Measurements from ENCODE around the gene IER2.
"Not testable (repeated sequence)": the region's sequence is repeated elsewhere in the genome, so short reads cannot be mapped to it uniquely, and the experiment has no call there.

Gene IER2

DNA sequence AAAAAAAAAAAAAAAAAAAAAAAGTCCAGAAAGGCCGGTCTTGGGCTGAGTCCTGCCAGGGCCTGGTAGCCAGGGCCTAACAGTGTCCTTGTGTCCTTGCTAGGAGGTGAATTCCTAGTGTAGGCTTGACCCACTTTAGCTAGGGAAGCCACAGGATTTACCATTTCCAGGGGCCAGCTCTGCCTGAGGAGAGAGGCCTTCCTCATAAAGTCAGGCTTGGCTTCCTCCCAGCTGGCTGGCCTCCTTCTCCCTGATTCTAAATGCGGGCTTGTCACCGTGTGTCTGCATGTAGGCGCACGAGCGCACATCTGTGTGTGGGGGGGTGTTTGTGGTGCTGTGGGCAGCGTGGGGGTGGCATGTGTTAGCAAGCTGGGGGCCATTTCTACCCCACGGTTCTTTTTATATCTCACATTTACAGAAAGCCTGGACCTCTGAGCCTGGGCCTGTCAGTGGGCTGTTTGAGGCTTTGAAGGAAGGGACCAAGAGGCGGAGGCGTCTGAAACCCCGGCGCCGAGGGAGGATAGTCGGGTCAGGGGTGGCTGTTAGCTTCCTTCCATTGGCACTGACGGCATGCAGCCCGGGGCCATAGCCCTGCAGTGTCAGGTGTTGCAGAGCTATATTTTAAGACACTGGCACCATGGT, 31.7 kb downstream of the IER2 start:
- TF ChIP-seq, protein P1, sequence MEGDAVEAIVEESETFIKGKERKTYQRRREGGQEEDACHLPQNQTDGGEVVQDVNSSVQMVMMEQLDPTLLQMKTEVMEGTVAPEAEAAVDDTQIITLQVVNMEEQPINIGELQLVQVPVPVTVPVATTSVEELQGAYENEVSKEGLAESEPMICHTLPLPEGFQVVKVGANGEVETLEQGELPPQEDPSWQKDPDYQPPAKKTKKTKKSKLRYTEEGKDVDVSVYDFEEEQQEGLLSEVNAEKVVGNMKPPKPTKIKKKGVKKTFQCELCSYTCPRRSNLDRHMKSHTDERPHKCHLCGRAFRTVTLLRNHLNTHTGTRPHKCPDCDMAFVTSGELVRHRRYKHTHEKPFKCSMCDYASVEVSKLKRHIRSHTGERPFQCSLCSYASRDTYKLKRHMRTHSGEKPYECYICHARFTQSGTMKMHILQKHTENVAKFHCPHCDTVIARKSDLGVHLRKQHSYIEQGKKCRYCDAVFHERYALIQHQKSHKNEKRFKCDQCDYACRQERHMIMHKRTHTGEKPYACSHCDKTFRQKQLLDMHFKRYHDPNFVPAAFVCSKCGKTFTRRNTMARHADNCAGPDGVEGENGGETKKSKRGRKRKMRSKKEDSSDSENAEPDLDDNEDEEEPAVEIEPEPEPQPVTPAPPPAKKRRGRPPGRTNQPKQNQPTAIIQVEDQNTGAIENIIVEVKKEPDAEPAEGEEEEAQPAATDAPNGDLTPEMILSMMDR (IDR thresholded peaks at IDR 0.05), result no peak
- peak overlapping the region in 1 of 2 donors; percentile 49 for H3K27ac ChIP-seq
- no peak overlapping the region for H3K4me3 ChIP-seq
- DNase-seq (ENCODE audit: low spot score), result no peak

DNA sequence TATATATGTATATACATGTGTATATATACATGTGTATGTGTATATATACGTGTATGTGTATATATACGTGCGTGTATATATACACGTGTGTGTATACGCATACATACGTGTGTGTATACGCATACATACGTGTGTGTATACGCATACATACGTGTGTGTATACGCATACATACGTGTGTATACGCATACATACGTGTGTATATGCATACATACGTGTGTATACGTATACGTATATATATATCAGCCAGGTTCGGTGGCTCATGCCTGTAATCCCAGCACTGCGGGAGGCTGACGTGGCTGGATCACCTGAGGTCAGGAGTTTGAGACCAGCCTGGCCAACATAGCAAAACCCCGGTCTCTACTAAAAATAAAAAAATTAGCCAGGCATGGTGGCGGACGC, 34.7 kb downstream of the IER2 start:
- H3K4me3 ChIP-seq; DNase-seq (ENCODE audit: low spot score); H3K27ac ChIP-seq: not testable (repeated sequence)

DNA sequence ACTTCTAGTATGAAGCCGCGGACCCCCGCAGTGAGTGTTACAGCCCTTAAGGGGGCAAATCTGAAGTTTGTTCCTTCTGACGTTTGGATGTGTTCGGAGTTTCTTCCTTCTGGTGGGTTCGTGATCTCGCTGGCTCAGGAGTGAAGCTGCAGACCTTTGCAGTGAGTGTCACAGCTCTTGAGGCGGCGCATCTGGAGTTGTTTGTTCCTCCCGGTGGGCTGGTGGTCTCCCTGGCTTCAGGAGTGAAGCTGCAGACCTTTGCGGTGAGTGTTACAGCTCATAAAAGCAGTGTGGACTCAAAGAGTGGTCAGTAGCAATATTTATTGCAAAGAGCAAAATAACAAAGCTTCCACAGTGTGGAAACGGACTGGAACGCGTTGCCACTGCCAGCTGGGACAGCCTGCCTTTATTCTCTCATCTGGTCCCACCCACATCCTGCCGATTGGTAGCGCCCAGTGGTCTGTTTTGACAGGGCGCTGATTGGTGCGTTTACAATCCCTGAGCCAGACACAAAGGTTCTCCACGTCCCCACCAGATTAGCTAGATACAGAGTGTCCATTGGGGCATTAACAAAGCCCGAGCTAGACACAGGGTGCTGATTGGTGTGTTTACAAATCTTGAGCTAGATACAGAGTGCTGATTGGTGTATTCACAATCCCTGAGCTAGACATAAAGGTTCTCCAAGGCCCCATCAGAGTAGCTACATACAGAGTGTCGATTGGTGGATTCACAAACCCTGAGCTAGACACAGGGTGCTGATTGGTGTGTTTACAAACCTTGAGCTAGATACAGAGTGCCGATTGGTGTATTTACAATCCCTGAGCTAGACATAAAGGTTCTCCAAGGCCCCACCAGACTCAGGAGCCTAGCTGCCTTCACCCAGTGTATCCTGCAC, 35.8 kb downstream of the IER2 start:
- not testable (repeated sequence) for H3K4me3 ChIP-seq; H3K27ac ChIP-seq; DNase-seq (ENCODE audit: low spot score)

DNA sequence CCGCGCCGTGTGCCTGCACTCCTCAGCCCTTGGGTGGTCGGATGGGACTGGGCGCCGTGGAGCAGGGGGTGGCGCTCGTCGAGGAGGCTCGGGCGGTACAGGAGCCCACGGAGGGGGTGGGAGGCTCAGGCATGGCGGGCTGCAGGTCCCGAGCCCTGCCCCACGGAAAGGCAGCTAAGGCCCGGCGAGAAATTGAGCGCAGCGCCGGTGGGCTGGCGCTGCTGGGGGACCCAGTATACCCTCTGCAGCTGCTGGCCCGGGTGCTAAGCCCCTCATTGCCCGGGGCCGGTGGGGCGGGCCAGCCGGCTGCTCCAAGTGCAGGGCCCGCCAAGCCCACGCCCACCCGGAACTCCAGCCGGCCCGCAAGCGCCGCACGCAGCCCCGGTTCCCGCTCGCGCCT, 36.5 kb downstream of the IER2 start:
- not testable (repeated sequence) for H3K4me3 ChIP-seq; DNase-seq (ENCODE audit: low spot score); H3K27ac ChIP-seq

DNA sequence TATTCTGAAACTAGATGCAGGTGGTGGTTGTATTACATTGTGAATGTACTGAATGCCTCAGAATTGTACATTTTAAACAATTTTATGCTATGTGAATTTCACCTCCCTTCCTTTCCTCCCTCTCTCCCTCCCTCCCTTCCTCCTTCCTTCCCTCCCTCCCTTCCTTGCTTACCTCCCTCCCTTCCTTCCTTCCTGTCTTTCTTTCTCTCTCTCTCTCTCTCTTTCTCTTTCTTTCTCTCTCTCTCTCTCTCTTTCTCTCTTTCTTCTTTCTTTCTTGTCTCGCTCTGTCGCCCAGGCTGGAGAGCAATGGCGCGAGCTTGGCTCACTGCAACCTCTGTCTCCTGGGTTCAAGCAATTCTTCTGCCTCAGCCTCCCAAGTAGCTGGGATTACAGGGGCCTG, 37.2 kb downstream of the IER2 start:
- Histone ChIP-seq H3K27ac (no peak overlapping the region), H3K4me3 (no peak overlapping the region)
- DNase-seq (ENCODE audit: low spot score), result no peak
- TF ChIP-seq, protein P1 (IDR thresholded peaks at IDR 0.05), result no peak

DNA sequence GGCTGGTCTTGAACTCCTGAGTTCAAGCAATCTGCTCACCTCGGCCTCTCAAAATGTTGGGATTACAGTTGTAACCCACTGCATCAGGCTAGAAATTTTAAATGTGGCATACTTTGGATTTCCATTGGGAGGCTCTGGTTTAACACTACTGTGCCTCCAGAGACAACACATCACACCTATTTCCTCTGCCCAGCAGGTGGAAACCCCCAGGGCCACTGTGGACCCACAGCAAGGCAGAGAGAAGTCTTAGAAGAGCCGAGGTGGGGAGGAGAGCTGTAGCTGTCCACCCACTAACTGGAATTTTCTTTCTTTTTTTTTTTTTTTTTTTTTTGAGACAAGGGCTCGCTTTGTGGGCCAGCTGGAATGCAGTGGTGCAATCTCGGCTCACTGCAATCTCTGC, 39.4 kb downstream of the IER2 start:
- Histone ChIP-seq H3K27ac (no peak overlapping the region), H3K4me3 (no peak overlapping the region)
- DNase-seq (ENCODE audit: low spot score), result no peak
- TF ChIP-seq, protein P1 (IDR thresholded peaks at IDR 0.05), result no peak

DNA sequence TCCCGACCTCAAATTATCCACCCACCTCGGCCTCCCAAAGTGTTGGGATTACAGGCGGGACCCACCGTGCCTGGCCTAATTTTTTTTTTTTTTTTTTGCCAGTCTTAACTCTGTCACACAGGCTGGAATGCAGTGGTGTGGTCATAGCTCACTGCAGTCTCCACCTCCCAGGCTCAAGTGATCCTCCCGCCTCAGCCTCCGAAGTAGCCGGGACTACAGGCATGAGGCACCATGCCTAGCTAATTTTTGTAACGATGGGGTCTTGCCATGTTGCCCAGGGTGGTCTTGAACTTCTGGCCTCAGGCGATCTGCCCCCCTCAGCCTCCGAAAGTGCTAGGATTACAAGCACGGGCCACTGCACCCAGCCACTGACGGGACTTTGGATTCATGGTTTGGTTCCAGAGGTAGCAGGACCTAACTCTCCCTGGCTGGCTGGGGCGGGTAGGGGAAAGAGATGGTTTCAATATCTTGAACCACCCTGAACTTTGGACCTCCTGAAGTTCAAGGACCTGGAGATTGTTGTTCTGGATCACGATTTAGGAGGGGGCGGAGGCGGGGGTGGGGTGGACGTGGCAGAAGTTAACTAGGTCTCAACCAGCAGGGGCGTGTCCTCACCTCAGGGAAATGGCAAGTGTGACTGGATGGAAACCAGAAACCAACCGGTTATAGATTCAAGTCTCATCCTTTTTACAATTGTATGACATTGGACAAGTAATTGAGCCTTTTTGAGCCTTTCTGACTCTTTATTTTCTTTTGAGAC, 40.8 kb downstream of the IER2 start:
- Histone ChIP-seq H3K4me3 (no peak overlapping the region), H3K27ac (no peak overlapping the region)
- TF ChIP-seq, protein P1 (IDR thresholded peaks at IDR 0.05), result no peak
- no peak for DNase-seq (ENCODE audit: low spot score)

DNA sequence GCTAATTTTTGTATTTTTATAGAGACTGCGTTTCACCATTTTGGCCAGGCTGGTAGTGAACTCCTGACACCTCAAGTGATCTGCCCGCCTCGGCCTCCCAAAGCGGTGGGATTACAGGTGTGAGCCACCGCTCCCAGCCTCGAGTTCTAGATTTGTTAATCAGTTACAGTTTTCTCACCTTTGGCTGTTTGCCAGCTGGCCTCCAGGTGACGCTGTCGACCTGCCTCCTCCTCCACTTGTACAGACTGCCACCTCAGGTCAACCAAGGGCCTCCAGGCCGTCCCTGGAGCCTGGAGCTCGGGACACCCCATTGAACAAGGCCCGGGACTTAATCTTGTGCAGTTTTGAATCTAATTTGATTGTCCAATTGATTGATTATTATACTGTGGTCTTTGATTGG, 45.5 kb downstream of the IER2 start:
- DNase-seq (ENCODE audit: low spot score), result no peak
- no peak overlapping the region for H3K27ac ChIP-seq
- no peak overlapping the region for H3K4me3 ChIP-seq
- TF ChIP-seq, protein P1 (IDR thresholded peaks at IDR 0.05), result no peak
